HepG2 (cell line): ENCODE results near the gene RASGRP4. TPM values are rescaled to one million over a fixed set of nuclear protein-coding genes. Genes with fewer than 3 reads are reported as not detected.

Experiments used
- BORCS8-MEF2B ChIP-seq: sonication (generic); formaldehyde crosslinking; IDR thresholded peaks from 2 replicates; pipeline ENCODE4 v1.8.0; 2022; ENCODE audit warnings: mild to moderate bottlenecking, missing genetic modification reagents
- CHD2 ChIP-seq: IDR thresholded peaks from 2 replicates; pipeline ENCODE4 v1.6.1; 2011; ENCODE audit warnings: low read depth, low read length, improper control_type of control experiment
- CREB1 ChIP-seq, 2 experiments: fragments of 450-650 bp in 1 of 2; IDR thresholded peaks; 2 replicates each; pipeline ENCODE4 v1.6.1; 2016 to 2017; ENCODE audit warnings: control low read depth in 1 of 2, mild to moderate bottlenecking in 1 of 2, missing compliant biosample characterization in 1 of 2, missing genetic modification characterization in 1 of 2
- FOXO1 ChIP-seq: sonication (generic); formaldehyde crosslinking; IDR thresholded peaks from 2 replicates; pipeline ENCODE4 v1.4.0; 2020; ENCODE audit warnings: missing genetic modification reagents
- GMEB2 ChIP-seq: IDR thresholded peaks from 2 replicates; pipeline ENCODE4 v1.6.1; 2016; ENCODE audit warnings: missing biosample characterization, missing genetic modification reagents, low read depth
- HIC2 ChIP-seq: sonication (generic); formaldehyde crosslinking; IDR thresholded peaks from 2 replicates; pipeline ENCODE4 v1.9.0; 2022; ENCODE audit warnings: low read depth, missing genetic modification reagents
- HOXA3 ChIP-seq: sonication (generic); formaldehyde crosslinking; IDR thresholded peaks from 2 replicates; pipeline ENCODE4 v1.5.0; 2020; ENCODE audit warnings: missing genetic modification reagents
- IKZF4 ChIP-seq: sonication (generic); formaldehyde crosslinking; IDR thresholded peaks from 2 replicates; pipeline ENCODE4 v1.5.1; 2020; ENCODE audit warnings: borderline replicate concordance, mild to moderate bottlenecking, low read depth, missing genetic modification reagents; ENCODE audit errors: not compliant biosample characterization
- ISX ChIP-seq: sonication (generic); formaldehyde crosslinking; conservative IDR thresholded peaks from 2 replicates; pipeline ENCODE4 v1.5.0; 2020; ENCODE audit warnings: missing genetic modification reagents
- JARID2 ChIP-seq: sonication (generic); formaldehyde crosslinking; IDR thresholded peaks from 2 replicates; pipeline ENCODE4 v1.8.1; 2023; ENCODE audit warnings: missing genetic modification reagents, inconsistent platforms; ENCODE audit not compliant: insufficient replicate concordance
- NR1H2 ChIP-seq: sonication (generic); formaldehyde crosslinking; IDR thresholded peaks from 2 replicates; pipeline ENCODE4 v1.8.1; 2022; ENCODE audit warnings: low read depth, missing genetic modification reagents, borderline replicate concordance
- TAF15 ChIP-seq: fragments of 200-400 bp; formaldehyde crosslinking; IDR thresholded peaks from one replicate; pipeline ENCODE4 v1.6.1; 2018; ENCODE audit warnings: mild to moderate bottlenecking, low read depth, low read length; ENCODE audit not compliant: poor library complexity, severe bottlenecking
- U2AF1 ChIP-seq: fragments of 200-400 bp; formaldehyde crosslinking; optimal IDR thresholded peaks from 2 replicates; pipeline ENCODE3; 2017; ENCODE audit warnings: mild to moderate bottlenecking, low read depth, low read length
- ZBTB40 ChIP-seq, 2 experiments: fragments of 450-650 bp in 1 of 2; sonication (generic) in 1 of 2; formaldehyde crosslinking in 1 of 2; IDR thresholded peaks; 2 replicates each; pipeline versions ENCODE4 v1.6.1 to v1.8.0; 2016 to 2022; ENCODE audit warnings: antibody characterized with exemption in 1 of 2, mild to moderate bottlenecking in 1 of 2, missing genetic modification reagents in 1 of 2
- ZMYM3 ChIP-seq: sonication (generic); formaldehyde crosslinking; IDR thresholded peaks from 2 replicates; pipeline ENCODE4 v1.5.1; 2020; ENCODE audit warnings: mild to moderate bottlenecking, missing genetic modification reagents
- ZNF274 ChIP-seq: sonication (generic); formaldehyde crosslinking; IDR thresholded peaks from 2 replicates; pipeline ENCODE4 v1.5.1; 2020; ENCODE audit warnings: mild to moderate bottlenecking, missing genetic modification reagents
- ZNF292 ChIP-seq: sonication (generic); formaldehyde crosslinking; IDR thresholded peaks from 2 replicates; pipeline ENCODE4 v1.8.1; 2022; ENCODE audit warnings: mild to moderate bottlenecking, low read depth, missing genetic modification reagents, borderline replicate concordance
- ZNF335 ChIP-seq: sonication (generic); formaldehyde crosslinking; IDR thresholded peaks from 2 replicates; pipeline ENCODE4 v1.4.0; 2020; ENCODE audit warnings: missing genetic modification reagents
- polyA plus RNA-seq, 8 experiments: library from polyadenylated mRNA; depleted of rRNA in 3 of 8; stranded (reverse) in 7 of 8; unstranded in 1 of 8; fragments of >200 nt; fragmentation: Illumina TruSeq in 4 of 8; extraction: Trizol in 4 of 8; gene quantifications; 2 replicates each; pipeline versions ENCODE4 v1.2.1 to v1.2.3, GENCODE V29; 2011 to 2016; ENCODE audit warnings: low read depth in 4 of 8, missing spikeins in 1 of 8, mixed read lengths in 1 of 8; ENCODE audit not compliant: insufficient read depth in 1 of 8
- total RNA-seq, 5 experiments: library from RNA; depleted of rRNA; stranded (reverse); fragments of >200 nt; fragmentation: Illumina TruSeq; extraction: Trizol; gene quantifications; 2 replicates each; pipeline ENCODE4 v1.2.3, GENCODE V29; 2016; ENCODE audit warnings: low read depth in 1 of 5

Gene RASGRP4
- total and polyA plus RNA-seq, 2 of the 13 experiments (the other 11 are each of a cell fraction or from before 2014, with no cell fraction given): not detected

GRCh38 chr19:38402623-38402966 is 23.4 kb downstream of the RASGRP4 start (continued):
- TF ChIP-seq ZNF292: no peak
- no peak for TF ChIP-seq ZBTB40 (IDR thresholded peaks at IDR 0.05)
- TF ChIP-seq ZBTB40 (CRISPR knock-in tag; IDR thresholded peaks at IDR 0.05): no peak
- TF ChIP-seq ZNF335 (CRISPR knock-in tag): 0 out of 2 replicates have a peak, but pooled peaks have one; percentile 0
- no peak for TF ChIP-seq IKZF4 (CRISPR knock-in tag)
- TF ChIP-seq CREB1 (IDR thresholded peaks at IDR 0.05): no peak
- 0 out of 2 replicates have a peak, but pooled peaks have one; percentile 24 for TF ChIP-seq CREB1 (CRISPR knock-in tag; IDR thresholded peaks at IDR 0.05)
- no peak for TF ChIP-seq CHD2
- TF ChIP-seq JARID2 (CRISPR knock-in tag): no peak
- no peak for TF ChIP-seq GMEB2 (CRISPR knock-in tag)
- peak; percentile 52; the same call in 1 of the 2 replicates for TF ChIP-seq ZMYM3 (CRISPR knock-in tag)
- no peak for TF ChIP-seq NR1H2 (CRISPR knock-in tag)
- TF ChIP-seq ZNF274 (CRISPR knock-in tag): no peak
- TF ChIP-seq HOXA3 (CRISPR knock-in tag): no peak
- no peak for TF ChIP-seq ISX (CRISPR knock-in tag)
- TF ChIP-seq HIC2 (CRISPR knock-in tag): no peak
- TF ChIP-seq TAF15: no peak
- no peak for TF ChIP-seq BORCS8-MEF2B (CRISPR knock-in tag)
- no peak for TF ChIP-seq FOXO1
- TF ChIP-seq U2AF1: no peak
